ENCODE results near the gene DGCR2. TPM values are rescaled to one million over a fixed set of nuclear protein-coding genes. Genes with fewer than 3 reads are reported as not detected.
A peak's percentile ranks its signal among the peaks of the same experiment; 100 is the strongest.

DGCR2 gene
- total RNA-seq, 1 experiment from 2014 or later, result 41.1 TPM

DNA sequence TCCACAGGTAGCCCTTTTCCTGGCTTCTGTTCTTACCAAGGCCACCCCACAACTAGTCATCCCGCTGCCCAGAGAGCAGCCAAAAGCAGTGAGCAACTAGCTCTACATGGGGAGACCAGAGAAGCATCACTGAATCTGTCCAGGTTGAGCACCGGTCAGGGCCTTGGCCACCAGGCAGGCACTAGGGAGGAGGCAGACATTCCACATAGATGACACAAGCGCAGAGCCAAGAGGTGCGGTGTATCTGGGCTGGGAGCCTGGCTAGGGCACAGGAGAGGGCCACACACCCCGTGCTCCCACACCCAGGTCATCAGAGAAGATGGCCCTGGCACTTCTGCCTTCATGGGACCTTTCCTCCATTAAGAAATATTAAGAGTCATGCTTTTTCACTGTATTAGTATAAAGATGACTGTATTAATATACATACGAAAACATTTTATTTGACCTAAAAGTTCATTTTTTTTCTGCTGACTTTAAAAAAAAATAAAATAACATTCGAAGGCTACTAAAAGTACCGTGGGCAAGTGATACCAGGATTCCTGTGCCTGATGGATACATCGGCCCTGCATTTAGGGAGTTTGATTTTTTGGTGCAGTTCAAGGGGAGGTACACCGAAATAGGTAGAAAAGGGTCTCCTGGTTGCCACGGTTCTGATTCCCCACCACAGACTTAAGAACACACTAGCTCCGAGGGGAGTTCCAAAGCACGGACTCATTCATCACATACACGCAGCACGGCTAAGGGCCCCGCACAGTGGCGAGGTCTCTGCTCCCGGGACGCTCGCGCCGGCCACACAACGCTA lies 1.2 kb downstream of the DGCR2 start:
- intact Hi-C loops (cut with micrococcal nuclease; ENCODE audit: unreplicated experiment), result no loop called here
- Histone ChIP-seq H3K9me3 (ENCODE audit: low read depth, low read length, poor library complexity, severe bottlenecking) (no peaks in the 10 kb centered on the region), H3K4me3 (ENCODE audit: low read depth, low read length, poor library complexity, severe bottlenecking) (peak overlapping the region; percentile 99), H3K36me3 (ENCODE audit: insufficient read depth, low read length, poor library complexity, severe bottlenecking) (peaks cover 2% of the 10 kb centered on the region), H3K4me1 (ENCODE audit: insufficient read depth, low read length, poor library complexity, severe bottlenecking) (peaks cover 13% of the 10 kb centered on the region), H3K27ac (ENCODE audit: low read depth, low read length, poor library complexity, severe bottlenecking) (peak overlapping the region; percentile 95), H3K27me3 (replicated peaks; ENCODE audit: insufficient read depth, low read depth, low read length, poor library complexity) (no peaks in the 10 kb centered on the region)
- TF ChIP-seq, protein P1, sequence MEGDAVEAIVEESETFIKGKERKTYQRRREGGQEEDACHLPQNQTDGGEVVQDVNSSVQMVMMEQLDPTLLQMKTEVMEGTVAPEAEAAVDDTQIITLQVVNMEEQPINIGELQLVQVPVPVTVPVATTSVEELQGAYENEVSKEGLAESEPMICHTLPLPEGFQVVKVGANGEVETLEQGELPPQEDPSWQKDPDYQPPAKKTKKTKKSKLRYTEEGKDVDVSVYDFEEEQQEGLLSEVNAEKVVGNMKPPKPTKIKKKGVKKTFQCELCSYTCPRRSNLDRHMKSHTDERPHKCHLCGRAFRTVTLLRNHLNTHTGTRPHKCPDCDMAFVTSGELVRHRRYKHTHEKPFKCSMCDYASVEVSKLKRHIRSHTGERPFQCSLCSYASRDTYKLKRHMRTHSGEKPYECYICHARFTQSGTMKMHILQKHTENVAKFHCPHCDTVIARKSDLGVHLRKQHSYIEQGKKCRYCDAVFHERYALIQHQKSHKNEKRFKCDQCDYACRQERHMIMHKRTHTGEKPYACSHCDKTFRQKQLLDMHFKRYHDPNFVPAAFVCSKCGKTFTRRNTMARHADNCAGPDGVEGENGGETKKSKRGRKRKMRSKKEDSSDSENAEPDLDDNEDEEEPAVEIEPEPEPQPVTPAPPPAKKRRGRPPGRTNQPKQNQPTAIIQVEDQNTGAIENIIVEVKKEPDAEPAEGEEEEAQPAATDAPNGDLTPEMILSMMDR (conservative IDR thresholded peaks at IDR 0.05; ENCODE audit: low read depth, low read length), result no peak
- TF ChIP-seq EZH2 (IDR thresholded peaks at IDR 0.05; ENCODE audit: borderline replicate concordance, low read depth, low read length, poor library complexity, severe bottlenecking), result no peak
- ChIA-PET CTCF (no interaction called here), POLR2A (ENCODE audit: low non-redundant PET) (no interaction called here)
- no peak for DNase-seq (ENCODE audit: low spot score)
- TSS peak; percentile 39 for BruUV-seq (replicated peaks)

DNA sequence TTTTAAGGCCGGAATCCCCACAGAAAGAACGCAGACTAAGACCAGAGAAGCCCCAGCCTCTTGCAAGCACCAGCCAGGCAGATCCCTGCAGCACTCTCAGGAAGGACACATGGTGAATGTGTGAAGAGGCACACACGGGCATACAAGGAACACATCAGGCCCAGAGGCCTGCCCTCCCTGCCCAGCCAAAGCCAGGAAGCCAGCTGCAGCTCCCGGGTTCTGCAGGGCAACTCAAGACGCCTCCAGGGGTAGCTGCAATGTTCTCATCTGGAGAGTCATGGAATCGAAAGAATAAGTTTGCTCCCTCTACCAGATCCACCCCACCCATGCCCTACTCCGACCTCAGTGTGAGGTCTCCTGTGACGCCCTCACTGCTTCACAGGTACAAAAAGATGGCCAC lies 2.3 kb downstream of the DGCR2 start:
- ChIA-PET POLR2A (ENCODE audit: low non-redundant PET) (no interaction called here), CTCF (no interaction called here)
- peaks cover 2% of the 10 kb centered on the region for H3K36me3 ChIP-seq (ENCODE audit: insufficient read depth, low read length, poor library complexity, severe bottlenecking)
- H3K4me3 ChIP-seq (ENCODE audit: low read depth, low read length, poor library complexity, severe bottlenecking), result no peak overlapping the region
- H3K27ac ChIP-seq (ENCODE audit: low read depth, low read length, poor library complexity, severe bottlenecking), result no peak overlapping the region
- DNase-seq (ENCODE audit: low spot score), result no peak
- intact Hi-C loops (cut with micrococcal nuclease; ENCODE audit: unreplicated experiment), result no loop called here
- no peaks in the 10 kb centered on the region for H3K9me3 ChIP-seq (ENCODE audit: low read depth, low read length, poor library complexity, severe bottlenecking)
- BruUV-seq (replicated peaks), result no TSS peak
- TF ChIP-seq, protein P1 (conservative IDR thresholded peaks at IDR 0.05; ENCODE audit: low read depth, low read length), result no peak
- no peak for TF ChIP-seq EZH2 (IDR thresholded peaks at IDR 0.05; ENCODE audit: borderline replicate concordance, low read depth, low read length, poor library complexity, severe bottlenecking)
- peaks cover 13% of the 10 kb centered on the region for H3K4me1 ChIP-seq (ENCODE audit: insufficient read depth, low read length, poor library complexity, severe bottlenecking)
- H3K27me3 ChIP-seq (replicated peaks; ENCODE audit: insufficient read depth, low read depth, low read length, poor library complexity), result no peaks in the 10 kb centered on the region

DNA sequence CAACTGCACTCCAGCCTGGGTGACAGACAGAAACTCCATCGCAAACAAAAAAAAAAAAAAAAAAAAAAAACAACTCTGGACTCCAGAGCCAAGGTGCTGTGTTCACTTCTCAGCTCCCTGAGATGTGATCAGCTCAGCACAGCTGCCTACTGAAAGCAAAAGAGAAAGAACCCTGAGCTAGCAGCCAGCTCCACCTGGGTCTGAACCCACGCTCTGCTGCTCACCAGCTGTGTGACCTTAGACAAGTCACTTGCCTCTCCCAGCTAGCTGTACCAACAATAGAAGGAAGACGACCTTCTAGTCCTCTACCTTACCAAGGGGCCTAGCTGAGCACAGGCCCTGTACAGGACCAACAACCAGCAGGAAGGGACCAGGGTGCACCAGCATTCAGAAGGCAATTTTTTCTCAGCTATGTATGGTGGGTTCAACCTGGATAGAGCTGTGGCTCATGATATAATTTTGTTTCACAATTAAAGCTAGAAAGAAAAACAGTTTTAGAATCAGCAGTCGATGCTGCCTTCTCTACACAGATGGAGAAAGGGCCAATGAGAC lies 3.8 kb downstream of the DGCR2 start:
- no peak for DNase-seq (ENCODE audit: low spot score)
- H3K4me1 ChIP-seq (ENCODE audit: insufficient read depth, low read length, poor library complexity, severe bottlenecking), result peaks cover 13% of the 10 kb centered on the region
- ChIA-PET CTCF (no interaction called here), POLR2A (ENCODE audit: low non-redundant PET) (no interaction called here)
- no peaks in the 10 kb centered on the region for H3K27me3 ChIP-seq (replicated peaks; ENCODE audit: insufficient read depth, low read depth, low read length, poor library complexity)
- H3K4me3 ChIP-seq (ENCODE audit: low read depth, low read length, poor library complexity, severe bottlenecking), result no peak overlapping the region
- H3K9me3 ChIP-seq (ENCODE audit: low read depth, low read length, poor library complexity, severe bottlenecking), result no peaks in the 10 kb centered on the region
- peaks cover 2% of the 10 kb centered on the region for H3K36me3 ChIP-seq (ENCODE audit: insufficient read depth, low read length, poor library complexity, severe bottlenecking)
- no peak overlapping the region for H3K27ac ChIP-seq (ENCODE audit: low read depth, low read length, poor library complexity, severe bottlenecking)
- intact Hi-C loops (cut with micrococcal nuclease; ENCODE audit: unreplicated experiment), result no loop called here
- TF ChIP-seq, protein P1 (conservative IDR thresholded peaks at IDR 0.05; ENCODE audit: low read depth, low read length), result no peak
- no peak for TF ChIP-seq EZH2 (IDR thresholded peaks at IDR 0.05; ENCODE audit: borderline replicate concordance, low read depth, low read length, poor library complexity, severe bottlenecking)
- no TSS peak for BruUV-seq (replicated peaks)
